NCI-H446 treated with DMSO at 0.1 percent for 48 hours (cell line): Measurements from ENCODE around the gene ENTHD1.
"Not testable (repeated sequence)": the region's sequence is repeated elsewhere in the genome, so short reads cannot be mapped to it uniquely, and the experiment has no call there.

Experiments used
- DNase-seq: peaks from one replicate; lab custom pipeline; 2025; lab: John Stamatoyannopoulos, UW

ENTHD1 gene

DNA sequence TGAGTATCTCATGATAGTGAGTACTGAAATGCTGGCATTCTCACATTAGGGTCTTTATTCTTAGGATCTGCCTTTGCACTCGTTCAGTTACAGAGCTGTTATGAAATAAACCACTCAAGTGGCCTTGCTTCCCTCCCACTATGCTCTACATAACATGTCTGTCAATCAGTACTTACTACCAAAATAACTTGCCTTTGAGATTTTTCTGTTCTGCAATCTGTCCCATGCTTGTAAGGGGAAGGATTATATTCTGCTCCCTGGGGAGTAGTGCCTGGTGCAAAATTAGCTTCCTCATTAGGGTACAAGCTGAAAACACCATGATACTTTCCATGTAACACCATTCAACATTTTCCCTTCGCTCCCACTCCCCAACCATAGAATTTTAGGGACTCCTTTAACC lies 5.4 kb upstream of the ENTHD1 start:
- no peak for DNase-seq

DNA sequence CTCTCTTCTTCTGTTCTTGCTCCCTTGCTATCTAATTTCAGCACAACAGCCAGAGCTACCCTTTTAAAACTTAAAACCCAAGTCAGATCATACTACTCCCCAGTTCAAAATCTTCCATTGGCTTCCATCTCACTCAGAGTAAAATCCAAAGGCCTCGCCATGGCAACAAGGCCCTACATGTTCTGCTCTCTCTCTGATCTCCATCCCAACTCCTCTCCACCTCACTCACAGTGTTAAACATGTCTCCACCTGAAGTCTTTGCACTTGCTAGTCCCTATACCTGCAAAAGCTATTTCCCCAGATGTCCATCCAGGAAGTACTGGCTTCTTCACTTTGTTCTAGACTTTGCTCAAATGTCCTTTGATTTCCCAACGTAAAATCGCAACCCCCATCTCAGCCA lies 4.3 kb upstream of the ENTHD1 start:
- no peak for DNase-seq

DNA sequence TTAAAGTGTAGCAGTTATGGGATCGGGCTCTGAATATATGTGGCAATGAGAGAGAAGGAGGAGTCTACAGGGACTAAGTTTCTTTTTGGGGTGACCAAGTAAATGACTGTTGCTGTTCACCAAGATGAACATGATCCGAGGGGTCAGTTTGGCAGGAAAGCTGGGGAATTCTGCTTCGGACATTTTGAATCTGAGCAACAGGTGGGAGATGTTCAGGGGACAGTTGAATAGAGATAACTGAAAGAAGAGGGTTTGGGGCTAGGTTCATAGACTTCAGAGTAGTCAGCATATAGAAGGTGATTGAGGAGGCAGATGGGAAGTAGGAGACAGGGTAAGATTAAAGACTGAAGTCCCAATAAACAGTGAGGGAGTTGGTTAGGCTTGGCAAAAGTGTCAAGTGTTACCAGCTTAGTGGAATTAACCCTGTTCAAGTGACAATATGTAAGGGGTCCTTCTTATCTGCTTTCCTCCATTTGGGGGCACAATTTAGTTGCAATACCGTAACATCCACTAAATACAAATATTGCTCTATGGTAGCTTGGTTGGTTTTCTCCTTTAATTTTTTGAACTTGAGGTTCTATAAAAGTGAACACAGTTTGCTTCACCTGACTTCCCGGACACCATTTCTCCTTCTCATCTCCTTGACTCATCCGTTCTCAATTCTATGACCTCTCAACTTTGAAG lies 2.9 kb upstream of the ENTHD1 start:
- no peak for DNase-seq

DNA sequence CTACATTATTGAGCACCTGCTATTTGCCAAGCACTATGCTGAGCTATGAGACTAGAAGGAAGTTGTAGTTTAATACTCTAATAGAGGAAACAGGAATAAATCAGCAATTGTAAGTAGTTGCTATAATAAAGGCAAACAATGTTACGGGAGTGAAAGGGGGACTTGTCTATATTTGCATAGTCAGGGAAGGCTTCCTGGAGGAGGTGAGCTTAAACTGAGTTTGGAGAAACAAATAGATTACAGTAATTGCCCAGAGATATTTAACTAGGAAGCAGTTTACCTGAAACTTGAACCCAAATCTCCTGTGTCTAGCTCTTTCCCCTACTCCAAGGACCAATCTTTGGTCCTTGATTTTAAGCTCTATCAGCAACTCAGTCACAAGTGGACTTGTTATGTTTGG lies 2.1 kb upstream of the ENTHD1 start:
- DNase-seq, result no peak

DNA sequence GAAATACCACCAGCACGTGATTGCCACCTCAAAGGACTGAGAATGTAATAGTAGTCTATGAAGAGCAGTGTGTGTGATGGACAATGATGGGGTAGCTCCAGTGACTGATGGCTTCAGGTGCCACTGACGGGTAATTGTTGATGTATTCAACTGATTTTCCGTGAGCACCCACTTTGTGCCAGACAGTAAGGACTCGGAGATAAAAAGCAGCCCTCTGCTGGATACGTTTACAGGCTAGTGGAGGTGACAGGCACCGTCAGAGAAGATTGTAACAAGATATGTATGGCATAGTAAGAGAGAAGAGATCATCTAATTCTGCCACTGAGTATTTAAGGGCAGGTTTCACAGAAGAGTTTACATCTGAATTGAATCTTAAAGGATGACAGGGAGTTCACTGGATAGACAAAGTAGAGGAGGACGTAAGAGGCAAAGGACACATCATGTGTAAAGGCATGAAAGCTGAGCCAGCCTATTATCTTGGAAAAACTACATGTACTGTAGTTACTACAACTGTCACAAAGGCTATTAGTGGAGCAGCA lies 1.1 kb upstream of the ENTHD1 start:
- DNase-seq, result no peak

DNA sequence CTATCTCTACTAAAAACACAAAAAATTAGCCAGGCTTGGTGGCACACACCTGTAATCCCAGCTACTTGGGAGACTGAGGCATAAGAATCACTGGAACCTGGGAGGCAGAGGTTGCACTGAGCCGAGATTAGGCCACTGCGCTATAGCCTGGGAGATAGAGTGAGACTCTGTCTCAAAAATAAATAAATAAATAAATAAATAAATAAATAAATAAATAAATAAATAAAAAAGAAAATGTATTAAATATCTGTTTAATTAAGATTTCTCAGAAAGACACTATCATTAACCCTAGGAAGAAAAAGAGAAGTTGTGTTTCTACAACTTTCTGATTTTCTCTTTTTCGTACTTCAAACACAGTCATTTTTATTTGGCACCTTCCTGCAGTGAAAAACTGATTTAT lies 3.6 kb downstream of the ENTHD1 start:
- DNase-seq, result not testable (repeated sequence)

DNA sequence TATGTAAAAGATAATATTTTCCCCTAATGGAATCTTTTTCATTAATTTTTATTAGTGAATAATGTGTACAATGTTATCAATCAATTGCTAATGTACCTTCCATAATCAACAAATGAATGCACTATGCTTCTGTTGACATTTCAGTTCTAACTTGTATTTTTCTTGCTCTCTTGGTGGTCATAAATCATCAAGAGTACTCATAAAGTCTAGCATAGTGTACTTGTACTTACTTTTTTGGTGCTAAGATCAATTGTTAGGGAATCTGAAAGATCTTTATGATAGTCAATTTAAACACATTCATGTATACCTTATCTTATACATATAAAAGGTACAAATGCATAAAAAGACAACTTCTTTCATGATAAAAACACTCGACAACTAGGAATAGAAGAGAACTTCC lies 10.5 kb downstream of the ENTHD1 start:
- no peak for DNase-seq

DNA sequence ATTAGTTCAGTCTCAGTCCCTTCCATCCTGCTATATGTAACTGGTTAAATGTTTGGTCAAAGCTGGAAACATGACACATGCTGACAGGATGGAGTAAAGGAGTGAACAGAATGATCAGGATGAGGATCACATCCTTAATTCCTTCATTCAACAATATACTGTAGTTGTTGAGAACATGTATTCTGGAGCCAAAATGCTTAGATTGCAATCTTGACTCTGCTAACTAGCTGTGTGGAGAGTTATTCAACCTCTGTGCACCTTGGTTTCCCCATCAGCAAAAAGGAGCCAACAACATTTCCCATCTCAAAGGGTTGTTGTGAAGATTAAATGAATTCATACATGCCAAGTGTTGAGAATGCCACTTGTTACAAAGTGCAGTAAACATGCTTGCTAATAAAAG lies 12.8 kb downstream of the ENTHD1 start:
- DNase-seq, result no peak

DNA sequence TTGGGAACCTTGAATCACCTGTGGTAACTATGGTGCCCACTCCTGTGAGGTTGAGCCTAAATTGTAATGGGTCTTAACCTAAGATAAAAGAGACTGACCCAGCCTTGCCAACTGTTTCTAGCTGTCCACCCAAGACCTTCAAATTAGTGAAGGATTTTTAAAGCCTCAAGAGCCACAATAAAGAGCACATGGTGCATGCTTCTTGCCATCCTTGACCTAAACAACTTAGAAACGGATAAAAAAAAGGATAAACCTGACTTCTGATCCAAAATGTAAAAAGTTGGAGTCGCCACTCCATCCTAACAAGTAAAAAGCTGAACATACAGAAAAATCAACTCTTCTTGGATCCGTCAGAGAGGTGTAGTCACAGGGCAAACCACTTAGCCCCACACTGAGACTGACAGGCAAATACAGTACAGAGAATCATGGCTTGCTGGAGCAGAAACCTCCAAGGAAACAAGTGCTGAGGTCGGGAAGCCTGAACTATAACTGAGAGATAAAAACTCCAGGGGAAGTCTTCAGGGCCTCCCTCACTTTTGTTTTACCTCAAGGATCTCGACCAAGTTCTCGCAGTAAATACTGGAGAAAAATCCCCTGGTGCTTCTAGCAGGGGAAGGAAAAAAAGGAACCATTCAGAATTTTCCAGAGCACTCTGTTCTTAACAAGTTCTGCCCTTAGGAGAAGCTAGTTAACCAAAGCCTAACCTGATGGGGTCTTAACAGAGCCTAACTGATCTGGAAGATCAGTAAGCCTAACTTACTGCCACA lies 16.3 kb downstream of the ENTHD1 start:
- no peak for DNase-seq

DNA sequence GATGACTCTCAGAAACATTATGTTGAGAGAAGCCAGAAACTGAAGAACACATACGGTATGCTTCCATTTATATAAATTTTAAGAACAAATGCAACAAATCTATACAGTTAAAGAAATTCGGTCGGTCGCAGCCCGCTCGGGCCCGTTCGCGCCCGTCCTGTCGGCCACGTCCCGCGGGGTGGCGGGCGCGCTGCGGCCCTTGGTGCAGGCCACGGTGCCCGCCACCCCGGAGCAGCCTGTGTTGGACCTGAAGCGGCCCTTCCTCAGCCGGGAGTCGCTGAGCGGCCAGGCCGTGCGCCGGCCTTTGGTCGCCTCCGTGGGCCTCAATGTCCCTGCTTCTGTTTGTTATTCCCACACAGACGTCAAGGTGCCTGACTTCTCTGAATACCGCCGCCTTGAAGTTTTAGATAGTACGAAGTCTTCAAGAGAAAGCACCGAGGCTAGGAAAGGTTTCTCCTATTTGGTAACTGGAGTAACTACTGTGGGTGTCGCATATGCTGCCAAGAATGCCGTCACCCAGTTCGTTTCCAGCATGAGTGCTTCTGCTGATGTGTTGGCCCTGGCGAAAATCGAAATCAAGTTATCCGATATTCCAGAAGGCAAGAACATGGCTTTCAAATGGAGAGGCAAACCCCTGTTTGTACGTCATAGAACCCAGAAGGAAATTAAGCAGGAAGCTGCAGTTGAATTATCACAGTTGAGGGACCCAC lies 18.2 kb downstream of the ENTHD1 start:
- not testable (repeated sequence) for DNase-seq

DNA sequence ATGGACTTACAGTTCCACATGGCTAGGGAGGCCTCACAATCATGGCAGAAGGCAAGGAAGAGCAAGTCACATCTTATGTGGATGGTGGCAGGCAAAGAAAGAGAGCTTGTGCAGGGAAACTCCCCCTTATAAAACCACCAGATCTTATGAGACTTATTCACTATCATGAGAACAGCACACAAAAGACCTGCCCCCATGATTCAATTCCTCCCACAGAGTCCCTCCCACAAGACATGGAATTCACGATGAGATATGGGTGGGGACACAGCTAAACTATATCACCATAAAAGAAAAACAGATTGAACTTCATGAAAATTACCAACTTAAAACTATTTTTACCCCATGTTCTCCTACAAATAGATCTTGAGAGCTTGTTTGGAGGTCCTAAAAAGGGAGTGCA lies 19.6 kb downstream of the ENTHD1 start:
- DNase-seq, result no peak

DNA sequence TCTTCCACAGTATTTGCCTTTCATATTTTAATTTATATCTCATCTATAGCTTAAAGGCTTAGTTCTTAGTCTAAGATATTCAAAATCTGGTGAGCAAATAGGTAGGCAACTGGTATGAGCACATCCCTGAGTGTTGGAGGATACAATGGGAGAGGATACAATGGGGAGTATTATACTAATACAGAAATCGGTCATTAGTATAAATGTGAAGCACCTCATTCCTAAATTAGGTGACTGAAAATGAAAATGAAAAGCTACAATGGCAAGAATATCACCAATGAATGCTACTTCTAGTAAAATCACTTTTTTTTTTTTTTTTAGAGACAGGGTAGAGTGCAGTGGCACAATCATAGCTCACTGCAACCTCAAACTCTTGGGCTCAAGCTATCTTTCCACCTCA lies 21.0 kb downstream of the ENTHD1 start:
- no peak for DNase-seq

DNA sequence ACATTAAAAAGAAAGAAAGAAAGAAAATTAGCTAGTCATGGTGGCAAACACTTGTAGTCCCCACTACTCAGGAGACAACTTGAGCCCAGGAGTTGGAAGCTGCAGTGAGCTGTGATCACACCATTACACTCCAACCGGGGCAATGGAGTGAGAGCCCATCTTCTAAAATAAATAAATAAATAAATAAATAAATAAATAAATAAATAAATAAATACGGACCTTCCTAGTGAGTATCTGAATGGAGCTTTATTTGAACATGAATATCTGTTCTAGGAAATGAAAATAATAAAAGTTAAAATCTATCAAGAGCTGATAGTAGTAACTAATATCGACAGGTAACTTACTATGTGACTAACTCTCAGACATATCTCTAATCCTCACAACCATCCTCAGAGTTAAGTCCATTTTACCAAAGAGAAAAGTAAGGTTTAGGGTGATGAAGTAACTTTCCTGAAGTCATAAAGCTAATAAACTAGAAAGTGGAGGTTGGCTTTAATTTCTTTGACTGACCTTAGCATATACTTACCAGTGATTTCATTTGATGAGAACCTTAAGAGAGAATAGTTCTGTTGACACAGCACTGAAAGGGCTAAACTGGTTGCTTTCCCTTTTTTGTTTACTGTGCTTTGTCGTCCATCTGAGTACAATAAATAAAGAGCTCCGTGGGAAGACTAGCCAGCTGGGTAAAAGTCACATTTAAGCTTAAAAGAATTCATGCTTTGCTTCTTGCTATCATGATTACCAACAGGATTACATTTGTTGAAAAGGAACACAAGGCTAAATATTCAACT lies 22.4 kb downstream of the ENTHD1 start:
- DNase-seq, result no peak

DNA sequence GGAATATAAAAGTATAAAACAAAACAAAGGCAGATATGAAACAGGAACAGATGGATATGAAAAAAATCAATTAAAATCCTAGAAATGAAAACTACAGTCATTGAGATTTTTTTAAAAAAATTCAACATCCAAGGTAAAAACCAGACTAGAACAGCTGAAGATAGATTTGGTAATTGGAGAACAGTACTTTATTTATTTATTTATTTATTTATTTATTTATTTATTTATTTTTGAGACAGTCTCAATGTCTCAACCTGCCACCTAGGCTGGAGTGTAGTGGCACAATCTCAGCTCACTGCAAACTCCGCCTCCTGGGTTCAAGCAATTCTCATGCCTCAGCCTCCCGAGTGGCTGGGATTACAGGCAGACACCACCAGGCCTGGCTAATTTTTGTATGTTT lies 23.8 kb downstream of the ENTHD1 start:
- DNase-seq, result not testable (repeated sequence)

DNA sequence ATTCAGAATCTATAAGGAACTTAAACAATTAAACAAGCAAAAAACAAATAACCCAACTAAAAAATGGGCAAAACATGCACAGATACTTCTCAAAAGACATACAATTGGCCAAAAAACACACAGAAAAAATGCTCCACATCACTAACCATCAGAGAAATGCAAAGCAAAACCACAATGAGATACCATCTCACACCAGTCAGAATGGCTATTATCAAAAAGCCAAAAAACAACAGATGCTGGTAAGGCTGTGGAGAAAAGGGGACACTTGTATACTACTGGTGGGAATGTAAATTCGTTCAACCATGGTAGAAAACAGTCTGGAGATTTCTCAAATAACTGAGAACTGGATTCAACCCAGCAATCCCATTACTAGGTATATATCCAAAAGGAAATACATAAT lies 24.8 kb downstream of the ENTHD1 start:
- DNase-seq, result no peak

DNA sequence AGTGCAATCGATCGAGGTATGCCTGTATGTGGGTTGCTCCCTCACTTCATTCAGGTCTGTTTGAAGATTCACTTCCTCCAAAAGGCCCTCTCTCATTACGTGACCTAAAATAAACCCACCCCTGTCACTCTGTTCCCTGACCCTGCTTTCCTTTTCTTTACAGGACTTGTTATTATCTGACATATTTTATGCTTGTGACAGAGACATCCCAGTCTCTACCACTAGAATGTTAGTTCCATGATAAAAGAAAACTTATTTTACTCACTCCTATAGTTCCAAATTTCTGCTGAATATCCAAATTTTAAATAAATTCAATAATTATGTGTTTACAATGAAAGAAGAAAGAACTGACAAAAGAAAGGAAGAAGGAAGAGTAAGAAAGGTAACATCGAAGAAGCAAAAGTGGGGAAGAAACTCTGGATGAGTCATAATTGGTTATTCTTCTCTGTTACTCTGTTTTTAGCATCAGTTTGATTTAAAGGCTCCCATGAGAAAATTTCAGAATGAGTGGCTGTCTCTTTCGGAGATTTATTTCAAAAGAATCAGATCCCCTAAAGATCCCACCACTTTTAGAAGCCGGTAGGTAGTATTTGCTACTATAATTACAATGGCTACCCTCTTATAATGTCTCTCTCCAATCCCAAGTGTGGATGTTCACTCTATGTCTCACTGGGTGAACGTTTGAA lies 33.5 kb downstream of the ENTHD1 start:
- no peak for DNase-seq

DNA sequence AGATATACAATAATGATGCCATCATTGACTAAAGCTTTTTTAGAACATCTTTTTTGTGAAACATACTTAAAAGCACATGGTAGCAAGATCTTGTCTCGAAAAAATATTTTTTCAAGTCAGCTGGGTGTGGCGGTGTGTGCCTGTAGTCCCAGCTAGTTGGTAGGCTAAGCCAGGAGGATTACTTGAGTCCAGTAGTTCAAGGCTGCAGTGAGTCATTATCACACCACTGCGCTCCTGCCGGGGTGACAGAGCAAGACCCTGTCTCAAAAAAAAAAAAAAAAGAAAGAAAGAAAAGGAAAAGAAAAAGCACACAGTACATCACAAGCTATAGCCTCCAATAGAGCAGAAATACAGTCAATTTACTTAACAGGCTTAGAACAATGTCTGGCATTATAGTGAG lies 37.0 kb downstream of the ENTHD1 start:
- no peak for DNase-seq

DNA sequence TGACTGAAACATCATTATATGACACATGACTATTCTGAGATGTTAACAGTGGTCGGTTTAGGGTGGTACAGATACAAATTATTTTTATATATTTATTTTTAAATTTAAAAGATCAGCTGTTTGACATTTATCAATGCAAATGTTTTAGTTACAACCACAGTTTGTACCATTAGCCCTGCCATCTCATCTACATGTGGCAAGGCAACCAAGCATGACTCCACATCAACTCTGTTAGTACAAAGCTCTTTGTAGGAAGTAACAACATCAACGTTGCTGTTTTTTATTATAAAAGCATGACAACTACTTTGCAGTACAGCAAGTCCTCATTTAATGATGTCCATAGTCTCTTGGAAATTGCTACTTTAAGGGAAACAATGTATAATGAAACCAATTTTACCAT lies 40.8 kb downstream of the ENTHD1 start:
- no peak for DNase-seq

DNA sequence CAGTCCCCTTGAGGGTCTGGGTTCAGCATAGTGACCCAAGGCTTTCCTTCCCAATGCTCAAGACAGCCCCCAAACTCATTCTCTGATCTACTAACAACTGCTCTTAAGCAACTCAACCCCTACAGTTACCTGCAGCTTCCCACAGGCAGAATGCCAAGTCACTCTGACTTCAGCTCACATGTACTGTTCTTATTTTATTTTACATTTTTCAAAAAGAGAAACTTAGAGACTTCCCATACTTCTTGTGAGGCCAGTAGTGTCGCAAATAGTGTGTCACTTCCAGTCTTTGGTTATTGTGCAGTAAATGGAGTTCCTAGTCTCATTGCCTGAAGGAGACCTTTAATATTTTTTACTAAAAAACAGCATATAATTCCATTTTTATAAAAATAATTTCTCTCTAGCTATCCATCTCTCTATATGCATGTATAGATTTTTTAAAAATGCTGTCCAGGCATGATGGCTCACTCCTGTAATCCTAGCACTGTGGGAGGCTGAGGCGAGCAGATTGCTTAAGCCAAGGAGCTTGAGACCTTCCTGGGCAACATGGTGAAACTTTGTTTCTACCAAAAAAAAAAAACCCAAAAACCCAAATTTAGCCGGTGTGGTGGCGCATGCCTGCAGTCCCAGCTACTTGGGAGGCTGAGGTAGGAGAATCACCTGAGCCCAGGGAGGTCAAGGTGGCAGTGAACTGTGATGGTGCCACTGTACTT lies 41.8 kb downstream of the ENTHD1 start:
- DNase-seq, result no peak

DNA sequence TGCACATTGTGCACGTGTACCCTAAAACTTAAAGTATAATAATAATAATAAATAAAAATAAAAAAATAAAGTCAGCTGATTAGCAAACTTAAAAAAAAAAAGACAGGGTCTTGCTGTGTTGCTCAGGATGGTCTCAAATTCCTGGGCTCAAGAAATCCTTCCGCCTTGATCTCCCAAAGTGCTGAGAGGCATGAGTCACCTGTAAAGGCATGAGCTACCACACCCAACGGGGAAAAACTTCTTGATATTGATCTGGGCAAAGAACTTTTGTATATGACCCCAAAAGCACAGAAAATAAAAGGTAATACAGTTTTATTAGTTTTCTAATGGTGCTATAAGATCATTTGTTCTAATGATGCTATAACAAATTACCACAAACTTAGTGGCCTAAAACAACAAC lies 46.1 kb downstream of the ENTHD1 start:
- no peak for DNase-seq

DNA sequence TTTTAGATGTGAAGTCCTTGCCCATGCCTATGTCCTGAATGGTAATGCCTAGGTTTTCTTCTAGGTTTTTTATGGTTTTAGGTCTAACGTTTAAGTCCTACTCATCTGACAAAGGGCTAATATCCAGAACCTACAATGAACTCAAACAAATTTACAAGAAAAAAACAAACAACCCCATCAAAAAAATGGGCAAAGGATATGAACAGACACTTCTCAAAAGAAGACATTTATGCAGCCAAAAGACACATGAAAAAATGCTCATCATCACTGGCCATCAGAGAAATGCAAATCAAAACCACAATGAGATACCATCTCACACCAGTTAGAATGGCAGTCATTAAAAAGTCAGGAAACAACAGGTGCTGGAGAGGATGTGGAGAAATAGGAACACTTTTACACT lies 47.0 kb downstream of the ENTHD1 start:
- DNase-seq, result not testable (repeated sequence)
